Activated CD4-positive, alpha-beta T cell treated with anti-CD3 and anti-CD28 coated beads, Interleukin-2, amount 50 U/mL, for 16 hours (primary cell): ENCODE measurements around the gene EHBP1L1.
A peak's percentile ranks its signal among the peaks of the same experiment; 100 is the strongest.

Experiments
- DNase-seq: peaks from one replicate; pipeline ENCODE4 v3.0.0-alpha.2; 2020

EHBP1L1 gene

DNA sequence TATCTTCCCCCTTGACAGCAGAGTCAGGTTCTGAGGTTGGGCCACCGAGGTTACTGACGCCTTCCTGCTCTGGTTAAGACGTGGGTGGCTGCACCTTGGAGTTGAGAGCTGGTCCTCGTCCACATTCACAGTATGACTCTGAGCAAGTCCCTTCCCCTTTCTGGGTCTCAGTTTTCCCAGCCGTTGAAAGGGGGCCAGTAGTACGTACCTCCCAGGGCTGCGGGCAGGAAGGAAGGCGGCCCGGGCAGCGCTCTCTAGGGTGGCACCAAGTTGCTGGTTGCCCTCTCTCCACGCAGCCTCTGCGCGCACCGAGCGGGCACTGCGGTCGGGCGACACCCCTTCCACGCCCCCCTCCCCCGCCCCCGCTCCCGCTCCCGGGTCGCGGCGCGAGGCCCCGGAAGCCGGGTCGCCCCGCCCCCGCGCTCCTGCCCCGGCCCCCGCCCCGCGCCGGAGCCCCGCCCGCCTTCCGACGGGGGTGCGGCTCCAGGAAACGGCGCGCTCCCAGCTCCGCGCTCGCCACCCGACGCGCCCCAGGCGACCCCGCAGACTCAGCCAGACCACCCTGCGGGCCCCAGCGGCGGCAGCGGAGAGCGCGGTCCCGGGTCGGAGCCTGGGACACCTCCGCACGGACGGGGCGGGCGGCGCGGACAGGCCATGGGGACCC, at the start of gene EHBP1L1:
Gene EHBP1L1 (plus strand): TSS at position 486 of the 664 bp plus-strand sequence. CDS start 250 bp downstream, outside the sequence.
- peak; percentile 85 for DNase-seq

DNA sequence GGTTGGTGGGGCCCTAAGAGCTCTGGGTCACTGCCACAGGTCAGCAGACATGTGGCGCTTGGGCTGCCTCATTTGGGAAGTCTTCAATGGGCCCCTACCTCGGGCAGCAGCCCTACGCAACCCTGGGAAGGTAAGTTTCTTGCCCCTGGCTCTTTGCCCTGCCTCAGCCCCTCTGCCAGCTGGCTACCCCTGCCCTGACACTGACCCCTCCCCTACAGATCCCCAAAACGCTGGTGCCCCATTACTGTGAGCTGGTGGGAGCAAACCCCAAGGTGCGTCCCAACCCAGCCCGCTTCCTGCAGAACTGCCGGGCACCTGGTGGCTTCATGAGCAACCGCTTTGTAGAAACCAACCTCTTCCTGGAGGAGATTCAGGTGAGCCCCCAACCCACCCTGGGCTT, 49.1 kb upstream of the EHBP1L1 start:
- DNase-seq, result no peak

DNA sequence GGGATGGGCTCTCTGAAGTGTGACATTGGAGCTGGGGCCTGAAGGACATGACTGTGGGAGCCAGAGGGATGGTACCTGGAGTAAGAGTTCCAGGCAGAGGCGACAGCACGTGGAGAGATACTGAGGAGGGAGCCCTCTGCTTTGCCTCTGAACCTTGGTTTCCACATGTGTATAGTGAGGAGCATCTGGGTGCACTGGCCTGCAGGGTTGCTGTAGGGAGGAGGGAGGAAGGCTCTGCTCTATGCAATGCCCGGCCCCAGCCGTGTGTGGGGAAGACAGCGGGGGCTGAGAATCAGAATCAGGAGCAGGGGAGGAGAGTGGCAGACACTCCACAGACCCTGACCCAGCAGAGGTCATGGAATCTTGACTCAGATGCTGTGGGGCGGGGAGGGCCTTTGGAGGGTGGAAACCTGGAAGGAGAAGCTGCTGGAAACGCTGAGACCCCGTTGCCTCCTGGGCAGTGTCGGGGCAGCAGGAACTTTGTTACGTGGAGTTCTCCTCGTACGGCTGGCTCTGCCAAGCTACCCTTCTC, 47.0 kb upstream of the EHBP1L1 start:
- no peak for DNase-seq

DNA sequence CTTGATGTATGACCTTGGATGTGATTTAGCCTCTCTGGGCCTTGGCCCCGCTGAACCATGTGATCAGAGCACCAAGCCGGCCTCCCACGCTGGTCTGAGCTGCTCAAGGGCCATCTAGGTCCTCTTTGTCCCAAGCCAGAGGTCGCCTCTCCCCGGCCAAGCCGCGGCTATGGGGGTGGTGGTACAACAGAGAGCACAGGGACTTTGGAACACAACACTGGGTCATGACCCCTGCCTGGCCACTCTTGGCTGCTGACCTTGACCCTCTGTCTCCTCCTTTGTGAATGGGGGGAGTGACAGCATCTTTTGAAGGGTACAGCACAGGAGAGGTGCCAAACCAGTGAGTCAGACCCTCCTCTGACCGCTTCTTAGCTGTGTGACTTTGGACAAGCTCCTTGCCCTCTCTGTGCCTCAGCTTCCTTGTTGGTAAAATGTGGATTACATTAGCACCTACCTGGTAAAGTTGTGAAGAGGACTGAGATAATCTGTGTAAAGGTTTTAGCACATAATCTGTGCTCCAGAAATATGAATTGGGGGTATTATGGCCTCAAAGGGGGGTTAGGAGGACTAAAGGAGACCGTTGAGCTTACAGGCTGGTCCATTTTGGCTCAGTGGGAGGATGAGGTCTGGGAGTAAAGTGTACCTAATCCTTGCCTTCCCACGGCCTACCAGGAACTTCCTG, 46.2 kb upstream of the EHBP1L1 start:
- no peak for DNase-seq

DNA sequence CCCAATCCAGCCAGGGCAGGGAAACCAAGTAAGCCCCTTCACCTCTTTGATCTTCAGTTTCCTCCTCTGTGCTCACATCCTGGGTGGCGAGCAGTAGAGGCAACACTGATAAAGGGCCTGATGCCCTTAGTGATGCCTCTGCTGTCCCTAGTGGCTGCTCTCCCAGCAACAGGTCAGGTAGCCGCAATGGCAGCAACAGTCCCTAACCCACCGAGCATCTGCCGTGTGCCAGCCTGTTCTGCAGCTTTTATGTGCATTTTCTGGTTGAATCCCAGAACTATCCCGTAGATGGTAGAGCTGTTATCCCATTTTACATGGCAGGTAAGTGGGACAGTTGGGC, 45.7 kb upstream of the EHBP1L1 start:
- peak; percentile 33 for DNase-seq

DNA sequence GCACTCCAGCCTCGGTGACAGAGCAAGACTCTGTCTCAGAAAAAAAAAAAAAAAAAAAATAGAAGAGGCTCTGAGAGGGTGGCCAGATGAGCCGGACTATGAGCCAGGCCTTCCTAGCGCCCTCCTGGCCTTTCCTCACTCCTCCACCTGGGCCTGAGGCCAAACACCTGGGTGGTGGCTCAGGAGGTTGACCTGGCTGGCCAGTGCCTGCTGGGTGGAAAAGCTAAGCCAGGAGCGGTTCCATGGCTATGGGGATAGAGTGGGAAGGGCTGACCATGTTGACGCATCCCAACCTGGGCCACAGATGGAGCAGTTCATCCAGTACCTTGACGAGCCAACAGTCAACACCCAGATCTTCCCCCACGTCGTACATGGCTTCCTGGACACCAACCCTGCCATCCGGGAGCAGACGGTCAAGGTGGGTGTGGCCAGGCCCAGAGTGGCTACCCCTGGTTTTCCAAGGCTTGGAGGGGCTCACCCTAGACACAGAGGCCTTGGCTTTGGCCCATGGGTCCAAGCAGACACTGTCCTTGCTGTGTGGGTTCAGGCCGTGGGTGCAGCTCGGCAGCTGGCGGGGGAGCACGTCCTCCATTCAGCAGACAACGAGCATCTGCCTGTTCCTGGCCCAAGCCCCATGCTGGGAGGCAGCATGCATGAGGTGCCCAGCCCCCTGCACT, 43.3 kb upstream of the EHBP1L1 start:
- DNase-seq, result no peak

DNA sequence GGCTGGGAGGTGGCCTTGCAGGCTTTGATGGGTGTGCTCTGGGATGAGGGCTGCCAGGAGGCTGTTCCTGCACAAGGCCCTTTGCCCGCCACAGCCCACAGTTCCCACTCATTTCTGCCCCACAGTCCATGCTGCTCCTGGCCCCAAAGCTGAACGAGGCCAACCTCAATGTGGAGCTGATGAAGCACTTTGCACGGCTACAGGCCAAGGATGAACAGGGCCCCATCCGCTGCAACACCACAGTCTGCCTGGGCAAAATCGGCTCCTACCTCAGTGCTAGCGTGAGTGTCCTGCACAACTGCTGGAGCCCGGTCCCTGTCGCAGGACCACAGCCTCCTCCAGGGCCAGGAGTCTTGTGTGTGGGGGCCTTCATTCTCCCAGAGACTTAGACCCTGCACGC, 40.8 kb upstream of the EHBP1L1 start:
- DNase-seq, result no peak

DNA sequence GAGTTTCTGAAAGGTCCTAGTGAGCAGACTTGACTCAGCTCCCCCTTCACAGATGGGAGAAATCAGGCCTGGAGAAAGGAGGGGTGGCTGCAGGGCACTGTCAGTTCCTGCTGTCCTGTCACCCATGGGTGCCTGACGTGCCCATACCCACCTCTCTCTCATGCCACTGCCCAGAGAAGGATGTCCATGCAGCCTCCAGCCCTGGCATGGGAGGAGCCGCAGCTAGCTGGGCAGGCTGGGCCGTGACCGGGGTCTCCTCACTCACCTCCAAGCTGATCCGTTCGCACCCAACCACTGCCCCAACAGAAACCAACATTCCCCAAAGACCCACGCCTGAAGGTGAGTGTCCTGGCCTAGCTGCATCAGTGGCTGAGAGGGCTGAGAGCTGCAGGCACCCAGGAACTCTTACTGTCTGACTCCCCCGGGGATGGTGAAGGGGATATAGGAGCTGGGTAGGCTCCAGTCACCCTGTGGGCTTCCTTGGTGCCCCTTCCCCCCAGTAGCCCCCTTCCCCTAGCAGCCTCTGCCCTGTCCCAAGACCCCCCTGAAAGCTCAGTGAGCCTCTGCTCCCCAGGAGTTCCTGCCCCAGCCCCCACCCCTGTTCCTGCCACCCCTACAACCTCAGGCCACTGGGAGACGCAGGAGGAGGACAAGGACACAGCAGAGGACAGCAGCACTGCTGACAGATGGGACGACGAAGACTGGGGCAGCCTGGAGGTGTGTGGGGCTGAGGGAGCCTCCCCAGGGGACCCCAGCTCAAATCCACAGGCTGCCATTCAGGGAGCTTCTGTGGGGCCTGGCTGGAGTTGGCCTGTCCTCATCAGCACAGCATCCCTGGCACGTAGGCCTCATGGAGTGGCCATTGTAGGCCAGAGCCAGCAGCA, 39.2 kb upstream of the EHBP1L1 start:
- DNase-seq, result no peak

DNA sequence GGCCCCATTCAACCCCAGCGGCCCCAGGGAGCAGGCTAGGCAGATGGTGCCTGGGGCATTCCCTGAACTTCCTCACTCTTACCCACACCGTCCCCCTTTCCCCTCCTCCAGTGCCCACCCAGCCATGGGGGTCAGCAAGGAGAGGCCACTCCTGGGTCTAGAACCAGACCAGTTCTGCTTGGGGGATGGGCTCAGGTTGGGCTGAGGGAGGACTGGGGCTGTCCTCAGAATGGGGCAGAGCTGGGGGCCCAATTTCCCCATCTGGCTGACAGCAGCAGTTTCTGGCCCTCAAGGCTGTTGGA, 38.6 kb upstream of the EHBP1L1 start:
- no peak for DNase-seq

DNA sequence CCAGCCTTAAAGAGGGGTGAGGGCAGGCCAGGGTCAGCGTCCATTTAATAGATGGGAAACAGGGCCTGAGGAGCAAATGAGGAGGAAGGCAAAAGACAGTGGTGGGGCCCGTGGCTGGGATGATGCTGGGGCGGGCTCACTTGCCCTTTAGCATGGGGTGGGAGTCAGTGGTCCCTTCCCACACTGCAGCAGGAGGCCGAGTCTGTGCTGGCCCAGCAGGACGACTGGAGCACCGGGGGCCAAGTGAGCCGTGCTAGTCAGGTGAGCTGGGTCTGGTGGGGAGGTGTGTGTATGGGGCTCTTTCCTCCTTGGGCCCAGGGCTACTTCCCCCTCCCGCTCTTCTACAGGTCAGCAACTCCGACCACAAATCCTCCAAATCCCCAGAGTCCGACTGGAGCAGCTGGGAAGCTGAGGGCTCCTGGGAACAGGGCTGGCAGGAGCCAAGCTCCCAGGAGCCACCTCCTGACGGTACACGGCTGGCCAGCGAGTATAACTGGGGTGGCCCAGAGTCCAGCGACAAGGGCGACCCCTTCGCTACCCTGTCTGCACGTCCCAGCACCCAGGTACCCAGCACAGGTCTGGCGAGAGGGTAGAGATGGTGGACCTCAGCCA, 38.1 kb upstream of the EHBP1L1 start:
- DNase-seq, result no peak

DNA sequence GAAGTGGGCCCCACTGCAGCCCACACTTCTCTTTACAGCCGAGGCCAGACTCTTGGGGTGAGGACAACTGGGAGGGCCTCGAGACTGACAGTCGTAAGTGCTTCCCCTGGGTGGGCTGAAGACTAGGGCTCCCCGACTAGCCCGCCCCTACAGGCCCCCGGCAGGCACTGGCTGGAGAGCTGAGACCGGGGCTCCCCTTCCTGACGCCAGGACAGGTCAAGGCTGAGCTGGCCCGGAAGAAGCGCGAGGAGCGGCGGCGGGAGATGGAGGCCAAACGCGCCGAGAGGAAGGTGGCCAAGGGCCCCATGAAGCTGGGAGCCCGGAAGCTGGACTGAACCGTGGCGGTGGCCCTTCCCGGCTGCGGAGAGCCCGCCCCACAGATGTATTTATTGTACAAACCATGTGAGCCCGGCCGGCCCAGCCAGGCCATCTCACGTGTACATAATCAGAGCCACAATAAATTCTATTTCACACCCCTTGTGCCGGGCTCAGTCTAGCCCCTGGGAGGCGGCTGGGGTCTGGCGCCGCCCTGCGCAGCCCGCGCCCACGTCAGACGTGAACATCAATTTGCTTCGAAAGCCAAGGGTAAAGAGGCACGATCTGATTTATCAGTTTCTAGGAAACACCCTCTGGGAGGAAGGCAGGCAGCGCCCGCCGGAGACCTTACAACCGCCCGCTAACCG, 37.5 kb upstream of the EHBP1L1 start:
- DNase-seq, result no peak

DNA sequence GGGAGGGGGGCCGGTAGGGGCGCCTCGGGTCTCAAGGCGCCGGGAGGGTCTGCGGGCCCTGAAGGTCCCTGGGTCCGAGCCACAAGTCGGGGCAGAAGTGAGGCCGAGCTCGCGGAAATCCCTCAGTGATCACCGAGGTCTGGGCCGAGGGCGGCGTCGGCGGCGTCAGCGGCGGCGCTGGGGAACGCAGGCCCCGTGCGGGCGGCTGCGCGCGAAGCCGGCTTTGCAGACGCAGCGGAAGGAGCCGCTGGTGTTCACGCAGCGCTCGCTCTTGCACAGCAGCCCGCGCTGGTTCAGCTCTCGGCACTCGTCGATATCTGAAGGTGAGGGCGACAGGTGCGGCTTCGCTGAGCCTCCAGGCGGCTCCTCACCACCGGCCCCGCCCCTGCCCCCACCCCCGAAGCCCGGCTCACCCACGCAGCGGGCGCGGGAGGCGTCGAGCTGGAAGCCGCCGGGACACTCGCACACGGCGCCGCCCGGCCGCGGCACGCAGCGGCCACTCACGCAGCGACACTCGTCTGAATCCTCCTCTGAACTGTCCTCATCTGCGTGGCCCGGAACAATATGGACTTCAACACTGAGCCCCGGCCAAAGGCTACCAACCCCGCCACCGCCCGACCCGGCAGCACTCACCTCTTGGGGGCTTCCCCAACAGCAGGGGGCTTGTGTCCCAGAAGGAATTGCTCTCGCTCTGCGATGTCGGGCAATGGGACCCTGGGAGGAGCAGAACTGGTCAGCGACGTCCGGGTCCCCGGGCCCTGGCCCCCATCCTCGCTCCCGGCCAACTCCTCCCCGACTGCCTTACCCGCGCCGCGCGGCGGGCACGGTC, 36.7 kb upstream of the EHBP1L1 start:
- no peak for DNase-seq

DNA sequence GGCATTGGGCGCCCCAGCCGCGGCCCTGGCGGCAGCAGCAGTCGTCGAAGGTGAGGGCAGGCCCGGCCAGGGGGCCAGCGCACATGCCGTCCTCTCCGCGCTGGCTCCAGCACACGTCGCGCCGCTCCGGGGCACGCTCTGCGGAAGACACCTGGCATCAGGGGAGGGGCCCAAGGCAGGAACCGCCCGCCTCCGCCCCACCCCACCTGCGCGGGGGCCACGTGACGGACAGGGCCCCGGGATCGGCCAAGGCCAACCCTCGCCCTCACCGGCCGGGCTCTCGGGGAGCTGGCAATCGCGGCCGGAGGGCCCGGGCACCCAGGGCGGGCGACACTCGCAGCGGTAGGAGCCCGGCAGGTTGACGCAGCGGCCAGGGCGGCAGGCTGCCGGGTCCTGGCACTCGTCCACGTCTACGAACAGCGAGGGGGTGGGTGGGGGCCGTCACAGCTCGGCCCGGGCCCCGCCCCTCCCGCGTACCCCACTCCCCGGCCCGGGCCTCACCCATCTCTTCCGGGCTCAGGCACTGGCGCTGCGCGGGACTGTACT, 36.0 kb upstream of the EHBP1L1 start:
- DNase-seq, result no peak

DNA sequence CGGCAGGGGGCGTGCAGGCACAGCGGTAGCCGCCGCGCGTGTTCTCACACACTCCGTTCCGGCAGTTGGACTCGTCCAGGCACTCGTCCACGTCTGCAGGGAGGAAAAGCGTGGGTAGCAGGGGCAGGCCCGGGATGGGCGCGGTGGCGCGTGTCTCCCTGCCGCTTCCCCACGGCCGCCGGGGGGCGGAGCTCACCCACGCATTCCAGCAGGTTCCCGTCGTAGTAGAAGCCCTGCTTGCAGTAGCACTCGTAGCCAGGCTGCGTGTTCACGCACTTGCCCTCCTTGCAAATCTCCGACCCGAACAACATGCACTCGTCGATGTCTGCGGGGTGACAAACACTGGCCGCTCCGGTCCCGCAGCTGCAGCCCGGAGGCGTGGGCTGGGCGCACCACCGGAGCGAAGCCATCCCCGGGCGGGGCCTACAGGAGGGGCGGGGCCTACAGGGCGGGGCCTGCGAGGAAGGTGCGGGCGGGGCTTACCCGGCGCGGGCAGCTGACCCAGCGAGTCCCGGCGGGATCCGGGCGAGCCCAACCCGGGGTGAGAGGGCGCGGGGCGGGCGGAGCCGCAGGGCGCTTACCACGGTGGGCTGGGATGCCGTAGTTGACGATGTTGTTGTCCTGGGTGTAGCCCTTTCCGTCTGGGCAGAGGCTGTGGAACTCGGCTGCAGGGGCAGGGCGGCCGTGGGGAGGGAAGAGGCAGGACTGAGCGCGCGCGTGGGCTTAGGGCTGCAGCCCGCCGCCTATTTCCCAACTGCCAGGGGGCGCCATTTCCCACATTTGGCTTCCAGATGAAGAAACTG, 35.4 kb upstream of the EHBP1L1 start:
- peak; percentile 92 for DNase-seq

DNA sequence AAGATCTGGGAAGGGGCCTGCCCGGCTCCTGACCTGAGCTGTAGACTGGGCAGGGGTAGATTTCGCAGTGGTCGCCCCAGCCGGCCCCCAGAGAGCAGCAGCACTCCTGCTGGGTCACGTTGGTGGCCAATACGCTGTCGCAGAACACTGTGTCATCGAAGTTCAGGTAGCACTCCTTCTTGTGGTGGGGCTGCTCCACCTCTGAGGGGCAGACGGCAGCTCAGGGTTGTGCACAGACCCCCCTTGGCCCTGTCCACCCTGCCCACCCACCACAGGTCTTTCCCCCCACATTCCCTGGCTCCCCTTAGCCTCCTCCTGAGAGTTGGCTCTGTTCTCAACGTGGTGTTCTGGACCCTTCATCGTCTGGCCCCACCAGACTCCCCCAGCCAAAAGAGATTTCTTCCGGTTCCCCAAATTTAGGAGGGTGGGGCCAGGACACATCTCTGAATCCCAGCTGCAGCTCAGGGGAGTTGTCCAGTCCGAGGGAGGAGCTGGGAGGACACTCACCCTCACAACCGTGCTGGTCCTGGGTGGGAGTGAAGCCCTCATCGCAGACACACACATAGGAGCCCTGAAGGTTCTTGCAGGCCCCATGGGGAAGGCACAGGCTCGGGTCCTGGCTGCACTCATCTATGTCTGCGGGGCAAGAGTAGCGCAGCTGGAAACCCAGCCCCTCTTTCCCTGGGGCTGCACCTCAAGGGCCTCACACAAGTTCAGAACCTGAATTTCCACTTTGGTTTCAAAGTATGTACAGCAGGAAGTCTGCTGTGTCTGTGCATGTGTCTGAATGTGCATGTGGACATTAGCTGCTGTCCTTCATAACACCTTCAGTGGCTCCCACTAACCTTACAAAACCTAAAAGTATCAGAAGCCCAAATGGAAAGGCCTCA, 34.5 kb upstream of the EHBP1L1 start:
- no peak for DNase-seq

DNA sequence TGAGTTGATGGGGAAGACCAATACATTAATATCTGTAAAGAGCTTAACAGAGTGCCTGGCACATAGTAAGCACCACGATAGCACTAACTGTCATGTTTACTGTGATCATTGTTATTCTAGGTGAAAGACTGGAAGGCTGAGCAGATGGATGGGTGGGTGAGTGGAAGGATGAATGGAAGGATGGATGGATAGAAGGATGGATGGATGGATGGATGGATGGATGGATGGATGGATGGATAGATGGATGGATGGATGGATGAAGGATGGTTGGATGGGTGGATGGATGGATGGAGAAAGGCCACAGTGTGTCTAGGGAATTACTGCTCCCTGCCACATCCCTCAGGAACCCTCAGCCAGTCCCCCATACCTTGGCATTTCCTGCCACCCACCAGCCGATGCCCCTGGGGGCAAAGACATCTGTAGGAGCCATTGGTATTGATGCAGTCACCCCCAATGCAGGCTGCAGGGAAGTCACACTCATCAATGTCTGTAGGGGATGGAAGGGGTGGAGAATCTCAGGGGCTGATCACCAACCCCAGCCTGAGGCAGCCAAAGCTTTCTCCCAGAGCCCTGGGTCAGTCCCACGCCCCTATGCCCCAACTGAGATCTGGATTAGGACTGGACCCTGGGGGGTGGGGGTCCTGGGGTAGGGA, 33.0 kb upstream of the EHBP1L1 start:
- DNase-seq, result no peak

DNA sequence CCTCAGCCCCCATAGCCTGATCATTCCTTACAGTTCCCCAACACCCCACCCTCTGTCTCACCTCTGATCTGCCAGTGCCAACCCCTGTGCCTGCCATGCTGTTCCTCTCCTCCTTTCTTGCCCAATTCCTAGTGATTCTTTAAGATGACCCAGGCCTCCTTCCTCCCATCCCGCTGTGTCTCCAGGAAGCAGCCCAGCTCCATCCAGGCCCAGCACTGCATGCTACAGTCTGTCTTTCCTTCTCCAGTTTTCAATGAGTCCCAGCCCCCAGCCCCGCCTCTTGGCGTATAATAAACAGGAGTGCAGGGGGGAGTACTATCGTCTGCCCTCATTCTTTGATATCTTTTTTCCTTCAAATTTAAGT, 30.0 kb upstream of the EHBP1L1 start:
- no peak for DNase-seq

DNA sequence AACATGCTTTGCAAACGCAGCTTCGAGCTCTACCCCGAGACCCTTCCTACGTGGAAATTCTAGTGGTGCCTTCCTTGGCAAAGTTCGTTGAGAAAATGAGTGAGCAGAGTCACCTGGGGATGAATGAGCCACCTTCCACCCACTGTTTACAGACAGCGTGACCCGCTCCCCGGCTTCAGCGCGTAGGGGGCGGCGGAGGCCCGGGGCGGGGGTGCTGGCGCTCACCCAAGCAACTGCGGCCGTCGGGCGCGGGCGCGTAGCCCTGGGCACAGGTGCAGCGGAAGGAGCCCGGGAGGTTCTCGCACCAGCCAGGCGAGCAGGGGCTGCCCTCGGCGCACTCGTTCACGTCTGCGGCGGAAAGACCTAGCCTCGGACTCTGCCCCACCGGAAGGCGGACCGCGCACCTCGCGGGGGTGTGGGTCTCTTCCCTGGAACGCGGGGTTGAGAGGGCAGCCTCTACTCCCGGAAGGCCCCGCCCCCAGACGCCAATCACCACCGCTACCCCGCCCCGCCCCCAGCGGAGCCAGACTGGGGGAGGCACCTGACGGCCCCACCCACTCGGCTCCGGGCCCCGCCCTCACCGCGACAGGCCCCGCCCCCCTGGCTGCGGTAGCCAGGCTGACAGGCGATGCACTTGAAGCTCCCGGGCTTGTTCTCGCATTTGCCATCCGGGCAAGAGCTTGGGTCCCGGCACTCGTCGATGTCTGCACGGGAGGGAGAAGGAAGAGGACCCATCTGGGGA, 29.5 kb upstream of the EHBP1L1 start:
- DNase-seq, result peak; percentile 97
